Measurements from ENCODE around the gene PKD2. TPM values are rescaled to one million over a fixed set of nuclear protein-coding genes. Genes with fewer than 3 reads are reported as not detected.
A peak's percentile ranks its signal among the peaks of the same experiment; 100 is the strongest.
"Not testable (repeated sequence)": the region's sequence is repeated elsewhere in the genome, so short reads cannot be mapped to it uniquely, and the experiment has no call there.

The PKD2 gene
- total RNA-seq, 1 experiment from 2014 or later = 46.4 TPM

- peak; percentile 12 for DNase-seq (ENCODE audit: low spot score)
- in situ Hi-C loops (cut with HindIII; ENCODE audit: low sequenced_read_pairs) = no loop called here
Measured at GRCh38 chr4:88017516-88018297, 10.3 kb downstream of the PKD2 start.

DNA sequence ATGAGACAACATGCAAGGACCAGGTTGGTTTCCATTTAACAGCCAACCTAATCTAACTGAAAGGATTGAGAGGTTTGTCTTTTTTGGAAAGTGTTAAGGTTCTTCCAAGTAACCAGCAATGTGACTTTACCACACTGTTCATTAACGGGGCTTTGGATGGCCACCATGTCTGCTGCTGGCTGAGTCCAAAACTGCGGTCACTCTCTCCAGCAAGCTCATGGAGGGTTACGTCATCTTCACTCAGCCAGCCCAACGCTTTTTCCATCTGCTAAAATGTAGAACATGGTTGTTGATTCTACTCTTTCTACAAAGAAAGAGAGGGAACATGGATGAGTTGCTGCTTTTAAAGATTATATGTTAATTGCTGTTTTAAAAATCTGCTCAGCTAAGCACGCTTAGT is 11.0 kb downstream of the PKD2 start:
- peak; percentile 70 for DNase-seq (ENCODE audit: low spot score)
- in situ Hi-C loops (cut with HindIII; ENCODE audit: low sequenced_read_pairs) = no loop called here

DNA sequence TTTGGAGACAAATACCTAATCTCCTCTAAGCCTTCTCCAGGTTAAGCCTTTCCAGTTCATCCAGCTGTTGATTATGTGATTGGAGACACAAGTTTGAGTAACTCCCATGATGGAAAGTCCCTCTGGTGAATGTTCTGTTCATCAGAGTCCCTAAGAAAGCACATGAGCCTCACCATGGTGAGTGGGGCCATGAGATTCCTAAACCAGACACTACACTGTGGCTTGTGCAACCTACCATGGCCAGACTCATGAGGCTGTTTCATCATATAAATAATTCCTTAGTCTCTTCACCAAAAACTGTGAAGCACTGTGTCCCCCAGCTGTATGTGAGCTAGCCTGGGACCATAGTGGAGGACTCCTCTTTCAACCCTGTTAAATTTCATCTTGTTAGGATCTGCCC is 14.4 kb downstream of the PKD2 start:
- DNase-seq (ENCODE audit: low spot score) = no peak
- in situ Hi-C loops (cut with HindIII; ENCODE audit: low sequenced_read_pairs) = no loop called here

DNA sequence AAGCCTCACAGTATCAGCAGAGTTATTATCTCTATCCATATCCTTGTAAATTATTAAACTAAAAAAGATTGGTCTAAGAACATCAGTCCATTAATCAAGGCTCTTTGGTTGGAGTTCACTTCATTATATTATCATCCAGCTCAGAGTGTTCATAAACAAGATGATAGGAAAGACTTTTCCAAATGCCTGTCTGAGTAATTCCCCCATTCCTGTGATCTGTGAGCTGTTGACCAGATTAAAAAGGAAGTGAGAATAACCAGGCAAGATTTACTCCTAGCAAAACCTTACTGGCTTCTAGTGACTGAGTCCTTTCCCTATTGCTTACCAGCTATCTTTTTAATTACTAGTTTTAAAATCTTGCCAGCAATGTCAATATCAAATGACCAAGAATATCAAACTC is 14.9 kb downstream of the PKD2 start:
- in situ Hi-C loops (cut with HindIII; ENCODE audit: low sequenced_read_pairs) = no loop called here
- DNase-seq (ENCODE audit: low spot score) = no peak

DNA sequence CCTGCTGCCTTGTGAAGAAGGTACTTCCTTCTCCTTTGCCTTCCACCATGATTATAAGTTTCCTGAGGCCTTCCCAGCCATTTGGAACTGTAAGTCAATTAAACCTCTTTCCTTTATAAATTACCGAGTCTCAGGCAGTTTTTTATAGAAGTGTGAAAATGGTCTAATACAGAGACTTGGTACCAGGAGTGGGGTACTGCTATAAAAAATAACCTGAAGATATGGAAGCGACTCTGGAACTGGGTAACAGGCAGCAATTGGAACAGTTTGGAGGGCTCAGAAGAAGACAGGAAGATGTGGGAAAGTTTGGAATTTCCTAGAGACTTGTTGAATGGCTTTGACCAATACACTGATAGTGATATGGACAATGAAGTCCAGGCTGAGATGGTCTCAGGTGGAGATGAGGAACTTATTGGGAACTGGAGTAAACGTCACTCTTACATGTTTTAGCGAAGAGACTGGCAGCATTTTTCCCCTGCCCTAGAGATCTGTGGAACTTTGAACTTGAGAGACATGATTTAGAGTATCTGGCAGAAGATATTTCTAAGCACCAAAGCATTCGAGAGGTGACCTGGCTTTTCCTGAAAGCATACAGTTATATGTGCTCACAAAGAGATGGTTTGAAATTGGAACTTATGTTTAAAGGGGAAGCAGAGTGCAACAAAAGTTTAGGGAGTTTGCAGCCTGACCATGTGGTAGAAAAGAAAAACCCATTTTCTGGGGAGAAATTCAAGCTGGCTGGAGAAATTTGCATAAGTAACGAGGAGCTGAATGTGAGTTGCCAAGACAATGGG is 18.6 kb downstream of the PKD2 start:
- in situ Hi-C loops (cut with HindIII; ENCODE audit: low sequenced_read_pairs); DNase-seq (ENCODE audit: low spot score): not testable (repeated sequence)

- in situ Hi-C loops (cut with HindIII; ENCODE audit: low sequenced_read_pairs) = no loop called here
- DNase-seq (ENCODE audit: low spot score) = no peak
Measured at GRCh38 chr4:88027611-88028608, 20.5 kb downstream of the PKD2 start.

GRCh38 chr4:88028946-88029345 is 21.5 kb downstream of the PKD2 start:
- in situ Hi-C loops (cut with HindIII; ENCODE audit: low sequenced_read_pairs) = no loop called here
- DNase-seq (ENCODE audit: low spot score) = no peak

DNA sequence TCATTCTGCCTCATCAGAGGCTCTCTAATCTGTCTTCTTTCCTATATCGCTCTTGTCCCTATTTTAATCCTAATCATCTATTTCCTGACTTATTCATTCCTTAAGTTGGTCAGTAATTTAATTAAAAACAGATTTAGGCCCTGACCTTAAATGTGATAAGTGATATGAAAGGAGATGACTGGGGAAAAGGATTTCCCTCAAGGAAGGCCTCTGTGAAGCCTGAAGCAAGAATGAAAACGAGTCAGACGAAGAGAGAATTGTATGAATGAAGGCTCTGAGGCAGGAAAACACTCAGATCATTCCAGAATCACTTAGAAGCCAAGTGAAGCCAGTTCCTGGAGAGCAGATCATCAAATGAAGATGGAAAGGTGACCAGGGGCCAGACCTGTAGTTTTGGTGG is 22.1 kb downstream of the PKD2 start:
- no peak for DNase-seq (ENCODE audit: low spot score)
- in situ Hi-C loops (cut with HindIII; ENCODE audit: low sequenced_read_pairs) = no loop called here

GRCh38 chr4:88030565-88031310 is 23.3 kb downstream of the PKD2 start:
- in situ Hi-C loops (cut with HindIII; ENCODE audit: low sequenced_read_pairs) = loop anchor here (10.0 kb wide), 2 partner anchors 174 to 474 kb away; no protein-coding TSS in a partner anchor
- DNase-seq (ENCODE audit: low spot score) = no peak

GRCh38 chr4:88033309-88033708 is 25.9 kb downstream of the PKD2 start:
- in situ Hi-C loops (cut with HindIII; ENCODE audit: low sequenced_read_pairs) = loop anchor here (10.0 kb wide), 2 partner anchors 171 to 471 kb away; no protein-coding TSS in a partner anchor
- DNase-seq (ENCODE audit: low spot score) = peak; percentile 59

DNA sequence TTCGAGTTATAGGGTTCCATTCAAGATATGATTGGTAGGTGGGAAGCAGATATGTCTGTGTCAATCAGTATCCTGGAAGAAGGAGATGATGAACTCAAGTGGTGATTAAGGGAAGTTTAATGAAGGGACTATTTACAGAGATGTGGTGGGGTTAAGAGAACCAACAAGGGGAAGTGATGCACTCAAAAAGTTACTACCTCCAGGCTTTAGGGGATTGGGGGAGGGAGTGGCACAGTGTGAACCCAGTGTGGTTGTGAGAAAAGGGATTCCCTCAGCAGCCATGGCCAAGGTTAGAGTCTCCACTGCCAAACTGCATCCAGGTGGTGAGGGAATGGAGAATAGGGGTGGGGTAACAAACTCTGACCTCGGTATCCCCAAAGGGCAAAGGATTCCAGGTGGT is 27.9 kb downstream of the PKD2 start:
- DNase-seq (ENCODE audit: low spot score) = no peak
- in situ Hi-C loops (cut with HindIII; ENCODE audit: low sequenced_read_pairs) = loop anchor here (10.0 kb wide), 2 partner anchors 170 to 470 kb away; no protein-coding TSS in a partner anchor

DNA sequence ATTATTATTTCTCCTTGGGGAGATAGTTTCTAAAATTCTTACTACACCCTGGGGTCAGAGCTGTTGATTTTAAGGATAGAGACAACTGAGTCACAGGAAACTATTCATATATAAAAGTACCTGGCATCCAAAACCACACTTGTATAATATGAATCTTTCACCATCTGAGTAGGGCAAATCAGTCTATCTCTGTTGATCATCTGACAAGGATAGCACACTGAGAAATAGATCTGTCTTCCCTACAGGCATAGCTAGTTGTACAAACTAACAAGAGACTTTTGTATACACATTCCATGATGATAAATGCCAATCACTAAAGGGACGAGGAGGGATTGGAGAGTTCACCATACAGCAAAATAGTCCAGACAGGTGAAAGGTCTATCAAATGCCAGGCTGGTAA is 30.0 kb downstream of the PKD2 start:
- in situ Hi-C loops (cut with HindIII; ENCODE audit: low sequenced_read_pairs) = loop anchor here (10.0 kb wide), 2 partner anchors 167 to 467 kb away; no protein-coding TSS in a partner anchor
- DNase-seq (ENCODE audit: low spot score) = no peak

GRCh38 chr4:88037936-88038335 is 30.5 kb downstream of the PKD2 start:
- DNase-seq (ENCODE audit: low spot score) = no peak
- in situ Hi-C loops (cut with HindIII; ENCODE audit: low sequenced_read_pairs) = loop anchor here (10.0 kb wide), 2 partner anchors 167 to 467 kb away; no protein-coding TSS in a partner anchor

- DNase-seq (ENCODE audit: low spot score) = no peak
- in situ Hi-C loops (cut with HindIII; ENCODE audit: low sequenced_read_pairs) = no loop called here
Measured at GRCh38 chr4:88040707-88041106, 33.3 kb downstream of the PKD2 start.

- in situ Hi-C loops (cut with HindIII; ENCODE audit: low sequenced_read_pairs) = no loop called here
Measured at GRCh38 chr4:88041626-88042025, 34.2 kb downstream of the PKD2 start.

DNA sequence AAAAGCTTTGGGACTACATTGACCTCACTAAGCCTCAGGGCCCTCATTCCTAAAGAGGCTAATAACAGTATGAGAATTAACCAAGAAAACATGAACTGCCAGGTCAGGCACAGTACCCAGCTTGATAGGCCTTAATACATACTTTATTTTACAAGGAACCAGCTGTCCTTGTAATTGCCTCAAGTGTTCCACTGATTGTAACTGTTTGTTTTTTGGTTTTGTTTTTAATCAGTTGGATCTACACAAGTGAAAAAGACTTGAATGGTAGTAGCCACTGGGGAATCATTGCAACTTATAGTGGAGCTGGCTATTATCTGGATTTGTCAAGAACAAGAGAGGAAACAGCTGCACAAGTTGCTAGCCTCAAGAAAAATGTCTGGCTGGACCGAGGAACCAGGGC is 35.6 kb downstream of the PKD2 start:
- no peak for DNase-seq (ENCODE audit: low spot score)
- in situ Hi-C loops (cut with HindIII; ENCODE audit: low sequenced_read_pairs) = no loop called here

More at GRCh38 chr4:88041626-88042025, 34.2 kb downstream of the PKD2 start:
- DNase-seq (ENCODE audit: low spot score) = no peak

GRCh38 chr4:88043586-88044340 is 36.3 kb downstream of the PKD2 start:
- in situ Hi-C loops (cut with HindIII; ENCODE audit: low sequenced_read_pairs) = no loop called here
- no peak for DNase-seq (ENCODE audit: low spot score)

DNA sequence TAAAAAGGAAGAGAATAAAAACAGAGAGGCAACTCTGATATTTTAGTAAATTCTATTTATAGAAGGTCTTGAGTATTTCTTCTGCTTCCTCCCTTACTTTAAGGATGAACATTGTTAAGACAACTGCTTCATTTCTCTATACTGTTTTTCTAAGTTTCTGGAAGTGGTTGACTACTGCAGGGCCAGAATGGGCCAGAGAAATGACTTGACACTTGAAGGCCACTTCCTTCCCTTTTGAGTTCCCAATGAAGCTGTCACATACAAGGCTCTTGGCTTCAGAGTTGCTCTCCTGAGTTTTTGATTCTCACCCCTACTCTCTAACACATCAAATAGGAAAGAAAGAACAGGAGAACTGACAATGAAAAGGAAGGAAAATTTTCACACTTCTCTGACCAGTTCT is 37.6 kb downstream of the PKD2 start:
- in situ Hi-C loops (cut with HindIII; ENCODE audit: low sequenced_read_pairs) = no loop called here
- no peak for DNase-seq (ENCODE audit: low spot score)
